HG03064 (cell line): ENCODE data around the gene RFK.
A peak's percentile ranks its signal among the peaks of the same experiment; 100 is the strongest.
"Not testable (repeated sequence)": the region's sequence is repeated elsewhere in the genome, so short reads cannot be mapped to it uniquely, and the experiment has no call there.

Experiments
- ATAC-seq: cut with Tn5 transposase; IDR thresholded peaks from one replicate; pipeline ENCODE4 v1.9.1; 2021; ENCODE audit warnings: low read depth; ENCODE audit not compliant: unreplicated experiment

RFK gene

DNA sequence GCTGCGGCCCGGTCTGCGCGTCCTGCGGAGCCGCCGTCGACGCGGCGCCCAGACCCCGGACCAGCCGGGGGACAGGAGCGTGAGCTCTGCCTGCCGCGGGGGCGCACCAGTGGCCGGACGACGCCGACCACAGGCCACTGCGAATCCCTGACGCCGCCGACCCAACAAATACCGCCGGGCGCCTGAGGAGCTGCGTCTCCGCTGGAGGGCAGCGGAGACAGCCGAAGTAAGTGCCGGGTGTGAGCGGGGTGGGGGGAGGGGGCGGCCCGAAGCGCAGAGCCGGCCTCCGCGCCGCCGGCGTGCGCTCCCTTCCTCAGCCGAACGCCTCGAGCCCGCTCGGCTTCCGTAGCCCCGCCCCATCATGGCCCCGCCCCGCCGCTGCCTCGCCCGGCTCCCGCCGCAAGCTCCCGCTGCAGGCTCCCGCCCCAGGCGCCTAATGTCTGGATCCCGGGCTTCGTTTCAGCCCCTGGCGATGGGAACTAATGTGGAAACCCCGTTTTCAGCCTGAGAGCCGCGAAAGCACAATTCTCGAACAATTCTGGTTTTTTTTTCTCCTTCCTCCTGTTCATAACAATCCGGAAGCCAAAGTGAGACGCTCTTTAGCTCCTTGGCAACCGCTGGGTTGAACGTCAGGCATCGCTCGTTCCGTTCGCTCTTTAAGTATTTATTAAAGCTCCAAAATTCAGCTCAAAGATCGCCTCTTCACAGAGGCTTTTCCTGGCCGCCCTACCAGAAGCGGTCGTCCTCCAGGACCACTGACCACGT lies at the start of gene RFK:
Gene RFK, minus strand, starts transcription at position 232 of the 765 bp plus-strand sequence. CDS start 255 bp downstream, outside the sequence.
- peak; percentile 71 for ATAC-seq

- ATAC-seq: no peak
These were observed 49.7 kb upstream of the RFK start for GRCh38 chr9:76443887-76444286.

DNA sequence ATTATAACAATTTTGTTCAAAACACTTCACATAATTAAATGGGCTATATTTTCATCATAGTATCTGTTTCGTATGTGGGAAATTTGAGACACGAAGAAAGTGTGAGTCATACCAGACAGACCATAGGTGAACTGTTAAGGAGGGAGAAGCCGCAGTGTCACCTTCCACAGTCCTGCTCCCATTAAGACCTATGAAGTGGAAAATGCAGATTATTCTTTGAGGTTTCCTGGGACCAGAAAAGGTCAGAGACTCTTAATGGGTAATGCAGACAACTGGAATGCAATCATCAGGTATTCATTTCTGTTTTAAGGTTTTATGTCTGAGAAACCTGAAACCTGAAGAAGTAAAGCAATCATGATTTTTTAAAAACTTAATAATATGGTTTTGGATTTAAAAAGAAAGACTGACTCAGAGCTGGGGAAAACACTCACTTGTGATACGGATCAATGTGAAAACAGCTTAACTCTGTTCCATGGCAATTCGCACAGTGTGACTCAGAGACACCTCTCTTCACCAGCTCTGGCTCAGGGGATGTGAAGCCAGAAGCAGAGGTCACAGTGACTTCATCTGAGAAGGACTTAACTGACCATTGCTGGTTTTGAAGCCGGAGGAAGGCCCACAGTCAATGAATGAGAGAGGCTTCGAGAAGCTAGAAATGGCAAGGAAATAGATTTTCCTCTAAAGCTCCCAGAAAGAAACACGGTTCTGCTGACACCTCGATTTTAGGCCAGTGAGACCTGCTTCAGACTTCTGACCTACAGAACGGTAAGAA lies 47.5 kb upstream of the RFK start:
- ATAC-seq: peak; percentile 55

- peak; percentile 74 for ATAC-seq
These were observed 44.8 kb upstream of the RFK start for GRCh38 chr9:76438841-76439588.

GRCh38 chr9:76437017-76437699 lies 42.9 kb upstream of the RFK start:
- not testable (repeated sequence) for ATAC-seq

GRCh38 chr9:76434897-76435296 lies 40.7 kb upstream of the RFK start:
- ATAC-seq: not testable (repeated sequence)

- ATAC-seq: no peak
These were observed 39.6 kb upstream of the RFK start for GRCh38 chr9:76433836-76434235.

DNA sequence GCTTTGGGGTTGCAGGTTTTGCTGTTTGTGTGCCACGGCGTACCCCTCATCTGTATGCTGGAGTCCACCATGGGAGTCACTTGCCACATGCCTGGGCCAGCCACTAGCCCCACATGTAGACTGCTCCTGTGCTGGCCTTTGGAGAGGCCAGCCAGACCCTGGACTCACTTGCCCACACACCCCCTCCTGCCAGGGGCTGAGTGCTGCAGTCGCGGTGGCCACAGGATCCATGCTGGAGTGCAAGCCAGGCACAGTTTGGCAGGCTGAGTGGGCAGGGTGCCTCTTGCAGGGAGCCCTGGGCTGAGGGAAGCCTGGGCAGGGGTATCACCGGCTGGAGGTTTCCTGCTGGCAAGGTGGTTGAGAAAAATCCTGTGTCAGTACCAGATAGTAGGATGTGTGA lies 39.2 kb upstream of the RFK start:
- ATAC-seq: no peak

DNA sequence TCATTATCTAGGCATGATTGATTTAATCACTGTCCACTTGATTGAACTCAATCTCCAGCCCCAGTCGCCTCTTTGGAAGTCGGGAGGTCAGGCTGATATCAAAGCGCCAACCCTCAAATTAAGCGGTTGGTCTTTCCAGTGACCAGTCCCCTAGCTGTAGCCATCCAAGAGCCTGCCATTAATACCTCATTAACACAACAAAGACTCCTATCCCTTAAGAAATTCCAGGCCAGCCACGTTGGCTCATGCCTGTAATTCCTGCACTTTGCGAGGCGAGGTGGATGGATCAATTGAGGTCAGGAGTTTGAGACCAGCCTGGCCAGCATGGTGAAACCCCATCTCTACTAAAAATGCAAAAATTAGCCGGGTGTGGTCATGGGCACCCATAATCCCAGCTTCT lies 37.4 kb upstream of the RFK start:
- no peak for ATAC-seq

DNA sequence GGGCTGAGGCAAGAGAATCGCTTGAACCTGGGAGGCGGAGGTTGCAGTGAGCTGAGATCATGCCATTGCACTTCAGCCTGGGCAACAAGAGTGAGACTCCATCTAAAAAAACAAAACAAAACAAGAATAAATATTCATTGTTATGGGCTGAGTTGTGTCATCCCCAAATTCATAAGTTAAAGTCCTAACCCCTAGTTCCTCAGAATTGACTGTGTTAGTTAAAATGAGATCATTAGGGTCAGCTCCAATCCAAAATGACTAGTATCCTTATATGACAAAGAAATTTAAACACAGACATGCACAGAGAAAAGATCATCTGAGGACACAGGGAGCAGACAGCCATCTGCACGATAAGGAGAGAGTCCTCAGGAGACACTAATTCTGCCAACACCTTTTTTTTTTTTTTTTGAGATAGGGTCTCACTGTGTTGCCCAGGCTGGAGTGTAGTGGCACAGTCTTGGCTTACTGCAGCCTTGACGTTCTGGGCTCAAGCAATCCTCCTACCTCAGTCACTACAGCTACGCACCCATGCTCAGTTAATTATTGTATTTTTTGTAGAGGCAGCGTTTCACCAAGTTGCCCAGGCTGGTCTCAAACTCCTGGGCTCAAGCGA lies 32.7 kb upstream of the RFK start:
- no peak for ATAC-seq

DNA sequence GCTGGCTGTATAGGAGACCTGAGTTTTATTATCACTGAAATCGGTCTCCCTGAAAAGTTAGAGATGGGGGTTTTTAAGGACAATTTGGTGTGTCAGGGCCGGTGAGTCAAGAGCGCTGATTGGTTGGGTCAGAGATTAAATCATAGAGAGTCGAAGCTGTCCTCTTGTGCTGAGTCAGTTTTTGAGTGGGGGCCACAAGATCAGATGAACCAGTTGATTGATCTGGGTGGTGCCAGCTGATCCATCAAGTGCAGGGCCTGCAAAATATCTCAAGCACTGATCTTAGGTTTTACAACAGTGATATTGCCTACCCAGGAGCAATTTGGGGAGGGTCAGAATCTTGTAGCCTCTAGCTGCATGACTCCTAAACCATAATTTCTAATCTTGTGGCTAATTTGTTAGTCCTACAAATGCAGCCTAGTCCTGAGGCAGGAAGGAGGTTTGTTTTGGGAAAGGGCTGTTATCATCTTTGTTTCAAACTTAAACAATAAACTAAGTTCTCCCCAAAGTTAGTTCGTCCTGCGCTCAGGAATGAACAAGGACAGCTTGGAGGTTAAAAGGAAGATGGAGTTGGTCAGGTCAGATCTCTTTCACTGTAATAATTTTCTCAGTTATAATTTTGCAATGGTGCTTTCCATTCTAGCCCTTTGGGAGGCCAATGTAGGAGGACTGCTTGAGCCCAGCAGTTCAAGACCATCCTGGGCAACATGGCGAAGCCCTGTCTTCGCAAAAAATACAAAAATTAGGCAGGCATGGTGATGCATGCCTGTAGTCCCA lies 31.6 kb upstream of the RFK start:
- no peak for ATAC-seq

DNA sequence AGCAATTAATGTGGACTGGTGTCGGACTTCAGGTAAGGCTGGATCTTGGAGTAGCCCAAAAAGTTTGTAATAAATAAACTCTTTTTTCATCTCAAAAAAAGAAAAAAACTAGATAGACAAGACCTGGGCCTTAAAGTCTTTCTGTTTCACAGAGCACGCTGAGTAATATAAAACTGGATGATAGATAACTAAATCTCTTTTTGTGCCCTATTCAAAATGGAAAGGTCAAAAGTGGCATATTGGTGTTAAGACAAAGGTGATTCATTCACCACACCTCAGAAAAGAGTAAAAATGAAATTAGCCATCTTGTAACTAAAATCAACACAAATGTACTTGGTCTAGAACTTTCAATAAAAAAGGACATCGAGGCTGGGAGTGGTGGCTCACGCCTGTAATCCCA lies 30.3 kb upstream of the RFK start:
- no peak for ATAC-seq

GRCh38 chr9:76423216-76424177 lies 29.3 kb upstream of the RFK start:
- ATAC-seq: no peak

GRCh38 chr9:76419782-76420380 lies 25.7 kb upstream of the RFK start:
- no peak for ATAC-seq

DNA sequence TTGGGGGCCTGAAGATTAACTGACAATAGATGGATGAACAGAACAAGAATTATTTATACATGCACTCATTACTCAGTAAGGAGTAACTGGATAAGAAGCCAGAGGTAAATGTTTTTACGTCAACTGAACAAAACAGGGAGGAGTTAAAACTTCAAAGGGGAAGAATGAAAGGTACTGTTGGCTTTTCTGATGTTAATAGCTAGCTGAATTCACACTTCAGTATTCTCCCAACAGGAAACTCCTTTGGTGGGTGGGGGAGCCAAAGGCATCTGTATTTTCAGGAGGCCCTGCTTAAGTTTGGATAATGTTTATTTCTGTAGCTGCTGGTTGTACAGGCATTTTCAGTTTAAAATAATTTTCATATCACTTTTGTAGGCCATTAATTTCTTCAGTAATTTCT lies 23.2 kb upstream of the RFK start:
- ATAC-seq: no peak

GRCh38 chr9:76415731-76416130 lies 21.5 kb upstream of the RFK start:
- no peak for ATAC-seq

DNA sequence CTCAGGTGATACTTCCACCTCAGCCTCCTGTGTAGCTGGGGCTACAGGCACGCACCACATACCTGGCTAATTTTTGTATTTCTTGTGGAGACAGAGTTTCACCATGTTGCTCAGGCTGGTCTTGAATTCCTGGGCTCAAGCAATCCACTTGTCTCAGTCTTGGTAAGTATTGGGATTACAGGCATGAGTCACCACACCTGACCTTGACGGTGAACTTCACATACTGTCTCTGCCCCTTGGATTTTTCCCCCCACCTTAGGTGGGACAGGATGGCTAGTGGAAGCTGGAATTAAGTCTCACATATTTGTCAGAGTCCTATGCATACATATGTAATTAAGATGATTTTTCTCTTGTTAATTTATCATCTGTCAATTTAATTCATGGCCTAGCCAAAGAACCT lies 20.9 kb upstream of the RFK start:
- no peak for ATAC-seq

- ATAC-seq: peak; percentile 59
These were observed 20.4 kb upstream of the RFK start for GRCh38 chr9:76414661-76415060.
